CD1c-positive myeloid dendritic cell (primary cell): ENCODE results near the gene SBSN.
A peak's percentile ranks its signal among the peaks of the same experiment; 100 is the strongest.
"Not testable (repeated sequence)": the region's sequence is repeated elsewhere in the genome, so short reads cannot be mapped to it uniquely, and the experiment has no call there.

Experiments
- DNase-seq: peaks from one replicate; pipeline ENCODE4 v3.0.0-alpha.2; 2016; ENCODE audit errors: extremely low spot score

Gene SBSN

DNA sequence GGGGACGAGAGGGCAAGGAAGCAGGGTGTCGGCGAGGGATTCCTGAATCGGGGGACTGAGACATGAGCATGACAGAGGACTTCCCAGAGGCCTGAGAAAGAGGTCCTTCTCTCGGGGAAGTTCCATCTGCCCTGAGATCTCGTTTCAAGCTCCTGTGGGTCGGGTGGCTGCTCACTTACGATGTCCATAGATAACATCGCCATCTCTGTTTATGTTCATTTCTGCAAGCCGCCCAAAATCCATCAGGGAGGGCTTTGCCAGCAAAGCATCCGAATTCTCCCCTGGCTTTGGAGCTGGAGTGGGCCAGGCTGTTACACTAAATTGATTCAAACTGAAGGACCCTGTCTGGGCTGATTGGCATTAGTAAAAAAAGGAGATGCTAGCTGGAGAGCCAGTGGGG, 20.6 kb downstream of the SBSN start:
- DNase-seq: no peak

DNA sequence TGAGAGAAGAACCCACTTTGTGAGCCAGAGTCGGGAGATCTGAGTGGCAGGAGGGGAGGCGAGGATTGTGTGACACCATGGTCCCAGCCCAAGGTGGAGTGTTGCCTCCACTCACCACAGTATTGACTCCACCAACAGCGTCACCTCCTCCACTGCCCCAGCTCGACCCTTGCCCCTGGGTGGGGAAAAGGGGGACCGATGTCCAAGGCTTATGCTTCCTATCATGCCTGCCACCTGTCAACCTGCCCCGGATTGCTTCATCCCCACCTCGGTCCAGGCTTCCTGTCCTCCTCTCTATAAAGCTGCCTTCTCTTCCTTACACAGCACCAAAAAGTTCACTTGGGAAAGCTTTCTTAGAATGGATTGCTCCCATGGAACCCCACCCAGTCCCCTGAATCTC, 22.1 kb downstream of the SBSN start:
- no peak for DNase-seq

DNA sequence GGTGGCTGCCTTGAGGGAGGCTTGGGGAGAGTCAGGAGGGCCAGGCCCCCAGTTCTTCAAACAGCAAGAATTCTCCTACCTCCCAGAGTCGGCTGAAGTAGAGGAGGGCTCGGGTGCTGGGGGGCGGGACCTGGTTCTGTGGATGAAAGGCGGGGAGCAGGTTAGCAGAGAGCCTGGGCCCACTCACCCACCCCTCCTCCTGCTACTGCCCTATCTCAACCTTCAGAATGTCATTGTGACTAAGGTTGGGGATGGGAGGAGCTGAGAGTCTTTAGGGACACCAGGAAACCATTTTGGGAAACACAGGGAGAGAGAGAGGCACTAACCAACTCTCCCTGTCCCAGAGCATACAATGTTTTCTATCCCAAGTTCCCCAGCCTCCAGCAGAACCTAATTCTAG, 25.4 kb downstream of the SBSN start:
- no peak for DNase-seq

DNA sequence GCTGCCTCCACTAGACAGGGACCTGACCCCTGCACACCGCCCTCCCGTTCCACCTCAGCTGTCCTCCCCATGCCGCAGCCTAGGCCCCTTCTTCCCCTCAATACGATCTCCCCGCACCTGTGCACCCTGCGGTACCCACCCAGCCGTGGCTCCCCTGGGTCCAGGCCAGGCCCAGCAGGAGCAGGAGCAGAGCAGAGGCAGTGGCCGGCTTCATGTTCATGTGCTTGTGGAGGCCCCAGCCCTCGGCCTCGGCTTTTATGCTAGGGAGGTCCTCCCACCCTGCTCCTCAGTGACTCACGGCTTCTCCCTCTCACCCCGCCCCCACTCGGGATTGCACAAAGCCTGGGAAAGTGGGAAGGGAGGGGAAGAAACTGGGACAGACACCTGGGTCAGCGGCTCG, 26.4 kb downstream of the SBSN start:
- no peak for DNase-seq

DNA sequence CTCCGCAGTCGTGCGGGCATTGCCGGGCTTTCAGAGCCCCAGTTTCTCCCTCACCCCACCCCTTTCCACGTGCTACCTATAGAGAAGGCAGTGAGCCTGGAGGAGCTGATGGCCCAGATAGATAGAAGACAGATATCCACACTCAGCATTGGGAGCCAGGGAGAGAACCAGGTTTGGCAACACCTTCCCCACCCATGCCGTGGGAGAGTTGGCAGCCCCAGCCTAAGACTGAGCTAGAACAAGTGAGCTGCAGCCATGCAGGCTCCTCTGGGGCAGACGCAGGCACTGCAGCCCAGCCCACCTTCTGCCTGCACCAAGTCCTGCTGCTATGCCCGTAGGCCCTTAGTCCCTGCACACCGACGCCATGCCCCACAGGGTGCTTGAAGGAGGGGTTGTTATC, 27.5 kb downstream of the SBSN start:
- DNase-seq: no peak

DNA sequence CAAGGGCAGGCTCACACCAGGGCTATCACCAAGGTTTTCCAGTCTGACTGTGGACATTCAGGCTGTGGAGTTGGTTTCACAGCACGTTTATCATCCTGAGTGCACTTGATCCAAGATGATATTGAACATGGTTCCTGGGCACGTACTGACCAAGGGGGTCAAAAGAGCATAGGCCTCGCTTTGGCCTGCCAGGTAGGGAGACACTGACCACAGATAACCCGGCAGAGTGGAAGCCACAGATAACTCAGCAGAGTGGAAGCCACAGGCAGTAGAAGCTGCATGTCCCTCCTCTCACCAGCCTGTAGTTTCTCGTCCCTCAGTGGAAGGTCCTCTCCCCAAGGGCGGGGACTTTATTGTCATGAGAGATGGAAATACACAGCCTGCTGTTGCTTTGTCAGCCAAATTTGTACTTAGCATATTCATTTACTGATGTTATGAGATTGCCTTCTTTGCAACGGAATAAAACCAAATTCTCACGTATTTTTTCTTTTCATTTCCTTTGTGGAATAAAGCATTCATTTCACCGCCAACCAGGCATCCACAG, 29.1 kb downstream of the SBSN start:
- no peak for DNase-seq

DNA sequence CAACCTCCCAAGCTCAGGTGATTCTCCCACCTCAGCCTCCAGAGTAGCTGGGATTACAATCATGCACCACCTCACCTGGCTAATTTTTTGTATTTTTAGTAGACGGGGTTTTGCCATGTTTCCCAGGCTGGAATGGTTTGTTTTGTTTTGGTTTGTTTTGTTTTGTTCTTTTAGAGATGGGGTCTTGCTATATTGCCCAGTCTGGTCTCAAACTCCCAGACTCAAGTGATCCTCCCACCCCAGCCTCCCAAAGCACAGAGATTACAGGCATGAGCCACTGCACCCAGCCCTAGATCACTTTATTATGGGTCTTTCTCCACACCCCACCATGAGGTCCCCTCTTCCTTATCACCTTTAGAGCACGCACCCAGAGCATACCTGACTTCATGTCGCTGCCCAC, 29.9 kb downstream of the SBSN start:
- DNase-seq: no peak

DNA sequence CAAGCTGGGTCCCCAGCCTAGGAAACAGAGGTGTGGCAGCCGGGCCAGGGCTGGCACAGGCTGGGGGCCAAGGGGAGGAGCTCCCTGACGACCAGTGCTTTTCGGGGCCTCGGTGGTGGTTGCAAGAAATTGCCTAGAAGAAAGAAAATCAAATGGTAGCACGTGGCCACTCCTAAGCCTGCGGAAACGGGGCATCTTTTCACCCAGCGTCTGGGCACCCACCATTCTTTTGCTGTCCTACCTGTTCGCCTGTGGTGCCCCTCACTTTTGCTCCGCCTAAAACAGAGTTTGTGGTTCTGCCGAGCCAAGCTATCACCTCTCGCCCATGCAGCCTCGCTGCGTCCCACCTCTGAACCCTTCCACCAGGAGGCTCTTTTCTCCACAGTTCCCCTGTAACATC, 30.7 kb downstream of the SBSN start:
- no peak for DNase-seq

DNA sequence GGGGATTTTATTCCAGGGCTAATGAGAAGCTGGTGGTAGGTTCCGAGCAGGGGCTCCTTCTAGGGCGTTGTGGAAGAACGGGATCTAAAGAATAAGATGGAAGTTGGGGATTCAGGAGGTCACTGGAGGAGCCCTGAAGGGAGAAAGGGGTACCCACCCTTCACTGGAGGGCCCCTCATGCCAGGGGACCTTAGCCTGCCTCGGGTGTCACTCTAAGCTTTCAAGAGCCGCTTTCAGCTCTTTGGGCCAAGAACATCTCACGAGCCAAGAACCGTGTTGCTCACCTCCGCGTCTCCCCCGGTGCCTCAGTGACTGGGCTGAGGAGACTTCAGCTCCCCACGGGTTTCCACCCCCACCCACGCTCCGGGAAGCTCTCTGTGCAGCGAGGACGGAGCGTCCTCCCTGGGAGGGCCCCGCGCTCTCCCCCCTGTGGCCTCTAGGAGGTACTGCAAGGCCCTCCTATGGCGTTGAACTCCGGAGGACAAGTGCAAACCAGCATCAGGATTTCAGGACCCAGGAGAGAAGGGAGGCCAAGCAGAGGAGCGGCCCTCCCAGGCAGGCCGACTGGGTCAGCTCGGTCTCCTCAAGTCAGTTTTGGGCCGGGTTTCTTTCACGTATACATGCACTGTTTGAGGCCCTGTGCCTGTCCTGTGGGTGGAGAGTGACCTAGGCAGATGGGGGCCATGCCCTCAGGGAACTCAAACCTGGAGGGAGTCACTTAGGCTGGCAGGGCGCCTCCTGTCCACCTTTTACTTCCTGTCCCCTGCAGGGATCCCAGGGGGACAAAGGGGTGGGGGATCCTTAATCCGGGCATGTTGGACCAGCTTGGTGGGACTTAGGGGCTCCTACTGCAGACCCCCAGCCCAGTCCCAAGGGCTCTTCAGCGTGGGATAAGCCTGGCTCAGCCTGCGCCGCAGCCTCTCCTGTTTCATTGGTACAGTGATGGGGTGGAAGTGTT, 32.7 kb downstream of the SBSN start:
- DNase-seq: peak; percentile 89

DNA sequence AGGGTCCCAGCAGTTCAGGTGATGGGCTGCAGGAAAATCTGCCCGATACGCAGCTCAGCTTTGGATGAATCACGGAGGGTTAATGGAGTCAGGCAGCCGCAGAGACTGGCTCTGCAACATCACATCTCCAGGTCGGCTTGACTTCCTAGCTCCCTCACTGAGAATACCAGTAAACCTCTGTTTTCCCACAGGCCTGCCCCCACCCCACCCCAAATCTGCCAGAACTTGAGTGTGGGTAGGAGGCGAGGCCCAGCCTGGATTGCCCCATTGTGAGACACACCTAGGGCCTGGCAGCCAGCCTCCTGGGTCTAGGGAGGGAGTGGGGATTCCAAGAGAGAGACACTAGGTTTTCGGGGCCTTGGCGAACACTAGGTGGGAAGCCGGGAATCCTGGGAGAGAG, 34.1 kb downstream of the SBSN start:
- no peak for DNase-seq

DNA sequence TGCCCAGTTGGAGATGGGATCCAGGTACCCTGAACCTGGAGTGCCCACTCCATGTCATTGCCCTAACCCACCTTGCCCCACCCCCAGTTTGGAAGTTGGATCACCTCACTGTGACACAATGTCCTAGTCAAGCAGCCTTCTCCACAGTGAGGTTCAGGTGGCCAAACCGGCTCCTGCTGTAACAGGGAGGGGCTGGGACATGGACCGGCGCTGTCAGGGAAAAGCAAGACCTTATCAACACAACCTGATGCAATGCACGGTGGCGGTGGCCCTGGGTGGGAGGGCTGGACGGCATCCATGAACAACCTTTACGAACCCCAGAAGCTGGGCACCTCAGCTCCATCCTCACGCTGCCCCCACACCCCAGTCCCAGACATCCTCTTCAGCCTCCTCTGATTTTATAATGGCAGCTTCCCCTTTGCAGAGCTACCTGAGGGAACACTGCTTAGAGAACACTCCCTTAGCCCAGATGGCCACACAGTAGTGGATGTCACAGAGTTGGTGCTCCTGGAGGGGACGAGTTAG, 36.2 kb downstream of the SBSN start:
- DNase-seq: no peak

DNA sequence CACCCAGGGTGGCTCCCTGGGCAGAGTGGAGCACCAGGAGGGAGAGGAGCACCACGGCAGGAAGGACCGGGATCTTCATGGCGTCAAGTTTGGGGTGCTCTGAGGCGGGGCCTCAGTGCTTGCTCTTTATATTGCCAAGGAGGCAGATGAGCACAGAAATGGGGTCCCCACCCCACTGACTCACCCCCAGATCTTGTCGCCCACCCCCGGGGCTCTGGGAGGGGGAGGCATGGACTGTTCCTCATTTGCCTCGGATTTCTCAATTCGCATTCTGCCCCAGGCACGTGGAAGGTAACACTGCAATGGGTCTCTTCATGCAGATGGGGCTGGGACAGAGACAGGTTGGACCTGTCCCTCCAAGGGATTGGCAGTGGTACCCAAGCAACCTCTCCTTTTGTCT, 37.7 kb downstream of the SBSN start, which contains the start of gene KRTDAP:
TSS of gene KRTDAP (minus strand) at position 101 of the 400 bp plus-strand sequence. CDS start at position 79, 22 bp downstream.
- DNase-seq: no peak

DNA sequence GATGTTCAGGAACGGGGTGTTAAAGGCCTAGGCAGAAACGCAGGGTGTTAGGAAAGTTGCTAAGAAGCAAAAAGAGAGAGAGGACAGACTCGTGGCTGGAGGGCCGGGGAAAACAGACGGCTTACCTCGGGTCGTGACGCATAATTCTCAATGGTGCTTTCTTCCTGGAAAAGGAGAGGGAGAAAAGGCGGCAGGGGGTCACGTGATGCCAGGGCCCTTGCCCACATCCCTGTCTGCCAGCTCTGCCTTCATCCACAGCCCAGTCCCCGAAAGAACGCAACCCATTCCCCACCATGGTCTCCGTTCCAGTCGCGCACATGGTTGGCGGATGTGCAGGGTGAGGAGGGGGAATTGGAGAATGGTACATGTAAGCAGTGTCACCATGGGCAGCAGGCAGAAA, 39.4 kb downstream of the SBSN start:
- DNase-seq: no peak

DNA sequence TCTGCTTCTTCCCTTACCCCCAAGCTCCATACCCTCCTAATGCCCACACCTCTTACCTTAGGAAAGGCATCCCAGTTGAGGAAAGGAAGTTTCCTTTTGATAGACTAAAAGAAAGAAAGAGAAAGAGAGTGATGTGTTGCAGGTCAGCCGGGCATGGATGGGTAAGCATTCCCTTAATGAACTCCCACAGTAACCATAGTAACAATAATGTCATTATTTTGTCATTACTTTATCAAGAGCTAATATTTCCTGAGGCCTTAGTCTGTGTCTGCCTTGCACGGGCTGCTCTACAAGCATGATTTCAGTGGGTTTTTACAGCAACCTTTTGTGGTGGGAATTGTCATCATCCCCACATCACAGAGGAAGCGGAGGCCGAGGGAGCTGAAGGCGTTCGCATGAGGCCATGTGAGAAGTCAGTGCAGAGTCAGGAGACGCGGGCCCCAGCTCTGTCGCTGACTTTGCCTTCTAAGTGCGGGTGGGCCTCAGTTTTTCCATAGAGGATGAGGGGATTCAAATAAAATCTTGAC, 40.4 kb downstream of the SBSN start:
- DNase-seq: no peak

DNA sequence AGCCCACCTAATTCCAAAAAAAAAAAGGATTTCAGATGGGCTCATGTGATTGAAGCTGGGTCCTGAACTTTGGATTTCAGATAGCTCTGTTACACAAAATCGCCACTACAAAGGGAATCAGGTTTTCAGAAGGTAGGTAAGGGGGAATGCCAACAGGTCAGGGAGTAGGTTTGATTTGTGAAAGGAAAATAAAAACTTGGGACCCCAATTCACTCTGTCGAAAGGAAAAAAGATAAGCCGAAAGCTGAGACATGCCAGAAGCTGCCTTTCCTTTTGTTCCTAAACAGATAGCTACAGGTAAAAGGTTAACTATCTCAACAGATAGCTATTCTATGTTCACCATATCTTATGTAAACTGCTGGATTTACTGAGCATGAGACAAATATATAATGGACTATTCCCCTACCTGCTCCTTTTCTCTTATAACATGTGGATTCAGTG, 41.8 kb downstream of the SBSN start:
- no peak for DNase-seq

DNA sequence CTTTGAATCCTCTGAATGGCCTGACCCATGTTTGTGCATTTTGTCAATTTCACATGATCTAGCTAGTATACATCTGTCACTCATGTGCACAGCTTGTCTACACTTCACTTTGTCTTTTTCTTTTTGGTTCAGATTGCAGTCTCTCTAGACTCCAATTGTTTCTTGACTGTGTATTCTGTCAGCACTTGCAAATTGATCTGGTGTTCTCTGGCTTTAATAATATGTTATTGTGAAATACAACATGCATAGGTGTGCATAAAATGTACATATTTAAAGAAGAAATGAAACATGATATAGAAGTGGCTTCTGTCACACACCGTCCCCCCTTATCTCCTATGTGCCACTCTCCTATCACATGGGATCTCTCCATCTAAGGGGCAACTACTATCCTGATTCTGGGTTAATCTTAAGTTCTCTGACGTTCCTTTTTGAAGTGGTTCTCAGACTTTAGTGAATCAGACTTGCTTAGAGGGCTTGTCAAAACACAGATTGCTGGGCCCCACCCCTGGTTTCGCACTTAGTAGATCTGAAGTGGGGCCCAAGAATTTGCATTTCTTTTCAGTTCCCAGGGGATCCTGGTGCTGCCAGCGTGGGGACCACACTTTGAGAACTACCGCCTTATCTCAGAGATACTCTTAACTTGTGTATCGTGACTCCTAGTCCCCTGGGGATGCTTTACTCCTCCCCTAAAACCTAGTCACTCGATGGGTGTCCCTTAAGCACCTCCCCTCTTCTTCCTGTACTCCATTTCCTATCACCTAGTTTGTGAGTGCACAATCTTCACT, 43.7 kb downstream of the SBSN start:
- no peak for DNase-seq

DNA sequence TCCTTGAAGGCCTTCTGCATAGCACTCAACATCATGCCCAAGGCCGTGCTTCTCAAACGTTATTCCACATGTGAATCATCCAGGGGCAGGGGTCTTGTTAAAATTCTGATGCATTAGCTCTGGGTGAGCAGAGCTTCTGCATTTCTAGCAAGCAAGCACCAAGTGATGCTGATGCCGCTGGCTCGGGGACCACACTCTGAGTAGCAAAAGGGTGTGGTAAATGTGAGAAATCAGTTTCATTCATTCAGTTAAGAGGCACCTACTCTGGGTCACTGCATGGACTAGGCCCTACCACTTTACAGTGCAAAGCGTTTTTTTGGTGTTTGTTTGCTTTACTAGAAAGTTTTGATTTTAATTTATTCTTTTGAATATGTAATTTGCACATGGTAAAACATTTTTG, 45.0 kb downstream of the SBSN start:
- DNase-seq: no peak

DNA sequence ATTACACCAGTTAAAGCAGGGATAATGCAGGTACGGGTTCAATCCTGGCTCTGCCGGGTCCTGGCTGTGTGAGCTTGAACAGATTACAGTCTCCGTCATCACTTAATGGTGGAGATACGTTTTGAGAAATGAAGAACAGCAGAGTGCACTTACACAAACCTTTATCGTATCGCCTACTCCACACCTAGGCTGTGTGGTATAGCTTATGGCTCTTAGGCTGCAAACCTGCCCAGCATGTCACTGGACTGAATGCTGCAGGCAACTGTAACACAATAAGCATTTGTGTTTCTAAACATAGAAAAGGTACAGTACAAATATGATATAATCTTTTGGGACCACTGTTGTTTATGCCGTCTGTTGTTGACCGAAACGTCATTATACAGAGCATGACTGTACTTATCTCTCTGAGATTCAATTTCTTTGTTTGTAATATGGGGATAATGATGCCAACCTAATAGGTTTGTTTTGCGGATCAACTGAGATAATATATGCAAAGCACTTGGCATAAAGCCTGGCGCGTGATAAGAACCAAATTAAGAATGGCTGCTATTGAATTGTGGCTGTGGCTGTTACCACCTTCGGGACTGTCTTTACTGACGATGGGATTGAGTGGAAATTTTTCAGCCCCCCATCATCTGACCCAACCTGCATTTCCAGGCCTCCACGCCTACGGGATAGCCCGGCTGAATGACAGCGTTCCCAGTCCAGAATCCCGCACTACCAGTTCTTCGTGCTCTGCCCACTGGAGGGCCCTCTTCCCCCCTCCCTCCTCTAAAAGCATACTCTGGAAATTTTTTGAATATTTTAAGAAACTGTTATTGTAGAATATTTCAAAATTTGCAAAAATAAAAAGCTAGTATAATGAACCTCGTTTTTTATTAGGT, 49.1 kb downstream of the SBSN start:
- no peak for DNase-seq

DNA sequence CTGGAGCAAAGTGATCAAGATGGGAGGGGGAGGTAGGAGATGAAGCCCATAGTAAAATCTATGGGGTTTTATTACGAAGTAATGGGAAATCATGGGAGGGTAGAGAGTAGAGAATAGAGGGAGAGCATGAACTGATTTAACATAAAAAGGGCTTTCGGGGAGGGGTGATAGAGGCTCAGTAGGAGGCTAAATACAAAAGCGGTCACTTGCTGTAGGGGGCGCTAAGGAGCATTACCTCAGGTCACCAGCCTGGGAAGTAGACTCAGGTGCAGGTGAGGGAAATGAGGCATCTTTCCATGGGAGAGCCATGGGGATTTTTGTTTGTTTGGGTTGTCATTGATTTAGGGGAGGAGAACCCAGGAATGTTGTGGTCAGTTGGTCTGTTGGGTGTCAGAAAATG, 52.0 kb downstream of the SBSN start:
- no peak for DNase-seq

DNA sequence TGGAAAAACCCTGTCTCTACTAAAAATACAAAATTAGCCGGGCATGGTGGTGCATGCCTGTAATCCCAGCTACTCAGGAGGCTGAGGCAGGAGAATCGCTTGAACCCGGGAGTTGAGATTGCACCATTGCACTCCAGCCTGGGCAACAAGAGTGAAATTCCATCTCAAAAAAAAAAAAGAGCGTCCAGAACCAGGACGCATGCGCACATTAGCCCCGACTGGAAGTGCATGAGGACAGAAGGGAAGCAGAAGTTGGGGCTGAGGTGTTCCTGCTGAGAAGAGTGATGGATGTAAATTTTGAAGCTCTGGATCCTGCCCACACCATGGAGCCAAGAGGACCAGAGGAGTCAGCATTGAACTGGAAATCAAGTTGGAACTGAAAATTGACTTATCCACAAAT, 53.5 kb downstream of the SBSN start:
- not testable (repeated sequence) for DNase-seq

DNA sequence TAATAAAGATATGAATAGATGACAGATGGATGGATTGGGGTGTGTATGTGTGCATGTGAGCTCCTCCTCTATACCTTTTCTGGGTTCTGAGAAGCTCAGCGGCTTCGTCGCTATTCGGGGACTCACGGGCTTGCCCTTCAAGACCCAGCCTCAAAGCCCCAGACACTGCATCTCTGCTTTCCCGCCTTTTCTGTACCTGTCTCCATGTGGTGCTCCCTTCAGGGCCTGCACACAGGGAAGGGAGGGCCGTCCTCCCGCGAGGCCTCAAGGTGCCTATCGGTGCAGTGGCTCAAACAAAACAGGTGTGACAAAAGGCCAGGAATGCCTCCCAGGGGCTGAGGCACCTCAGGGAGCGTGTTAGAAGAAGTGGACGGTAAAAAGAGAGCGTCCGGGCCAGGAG, 54.0 kb downstream of the SBSN start:
- DNase-seq: no peak
